GM12892 (cell line): ENCODE data around the gene MTCL1.

Source experiments
- POLR2A ChIP-seq: IDR thresholded peaks from 2 replicates; pipeline ENCODE4 v1.6.1; 2011; ENCODE audit warnings: low read depth, low read length, control low read depth
- TAF1 ChIP-seq: IDR thresholded peaks from 2 replicates; pipeline ENCODE4 v1.6.1; 2011; ENCODE audit warnings: low read depth, mild to moderate bottlenecking, control low read depth, low read length, borderline replicate concordance

DNA sequence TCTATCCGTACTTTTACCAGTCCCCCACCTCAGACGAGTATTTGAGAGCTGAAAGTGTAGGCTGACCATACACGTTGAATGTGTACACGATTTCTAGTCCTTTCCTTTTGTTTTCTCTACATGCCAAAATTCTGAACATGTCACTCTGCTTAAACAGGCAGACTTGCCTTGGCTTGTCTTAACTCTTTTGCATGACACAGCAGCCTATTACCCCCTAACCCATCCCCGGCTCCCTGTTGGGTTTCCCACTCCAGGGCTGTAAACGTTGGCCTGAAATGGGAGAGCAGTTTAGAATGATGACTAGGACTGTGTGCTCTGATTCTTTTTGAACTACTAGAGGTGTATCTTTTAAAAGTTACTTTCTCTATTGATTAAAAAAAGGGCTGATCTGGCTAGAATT is 19.1 kb downstream of the MTCL1 start:
- TF ChIP-seq TAF1: no peak
- TF ChIP-seq POLR2A: no peak
